Cerebellar nuclear complex (tissue), 1 donor: ENCODE data around the gene CCDC60.

Source experiments
- DNase-seq, 2 experiments: peaks; one replicate each; lab custom pipeline; 2025; lab: John Stamatoyannopoulos, UW

Gene CCDC60

DNA sequence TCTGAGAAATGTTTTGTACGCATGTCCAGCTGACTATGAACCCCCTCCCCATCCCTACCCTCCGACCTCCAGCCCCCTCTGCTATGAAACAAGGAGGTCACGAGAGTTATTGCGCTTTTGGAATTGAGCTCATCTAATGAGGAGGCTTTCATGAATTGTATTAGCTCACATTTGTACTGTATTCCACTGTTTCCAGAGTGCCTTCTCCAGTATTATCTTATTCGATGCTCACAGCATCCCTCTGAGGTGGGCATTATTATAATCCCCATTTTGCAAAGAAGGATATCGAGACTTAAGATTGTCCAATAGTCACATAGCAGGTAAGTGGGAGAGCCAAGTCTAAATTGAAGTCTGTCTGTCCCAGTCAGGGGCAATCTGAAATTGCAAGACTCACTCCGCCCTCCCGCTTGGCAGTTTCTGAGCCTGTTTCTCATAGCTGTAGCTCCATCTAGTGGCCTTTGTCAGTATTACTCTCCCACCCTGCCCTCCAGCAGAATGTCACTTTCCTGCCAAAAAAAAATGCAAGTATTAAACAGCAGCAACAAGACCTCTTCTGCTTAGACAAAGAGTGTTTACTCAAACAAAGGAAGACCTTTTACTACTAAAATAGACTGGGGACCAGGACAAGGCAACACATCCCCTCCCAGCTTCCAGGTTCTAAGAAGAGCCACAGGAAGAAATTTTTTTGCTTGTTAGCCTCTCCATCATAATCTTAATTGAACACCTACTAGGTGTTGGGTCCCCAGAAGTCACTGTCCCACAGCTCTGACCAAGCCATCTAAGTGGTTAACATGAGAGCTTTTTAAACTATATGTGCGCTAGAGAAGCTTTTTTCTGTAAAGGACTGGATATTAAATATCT lies 210.5 kb downstream of the CCDC60 start:
- DNase-seq, result peak in 1 of 2 experiments; percentile 50

DNA sequence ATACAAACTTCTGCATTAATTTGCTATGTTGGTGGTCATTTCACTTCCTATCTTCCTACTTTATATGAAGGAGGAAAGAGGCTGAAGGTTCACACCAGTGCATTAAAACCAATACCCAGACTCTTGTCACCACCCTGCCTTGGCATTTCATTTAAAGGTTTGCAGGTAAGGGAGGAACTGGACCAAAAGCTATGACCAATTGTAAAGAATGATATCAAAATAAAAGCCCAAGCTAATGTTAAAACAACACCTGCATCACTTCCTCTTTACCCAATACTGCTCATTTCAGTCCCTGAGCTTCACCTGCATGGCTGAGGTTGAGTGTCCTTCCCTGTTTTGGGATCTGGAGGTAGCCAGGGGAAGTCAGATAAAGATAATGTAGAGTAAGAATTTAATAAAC lies 211.8 kb downstream of the CCDC60 start:
- no peak for DNase-seq

DNA sequence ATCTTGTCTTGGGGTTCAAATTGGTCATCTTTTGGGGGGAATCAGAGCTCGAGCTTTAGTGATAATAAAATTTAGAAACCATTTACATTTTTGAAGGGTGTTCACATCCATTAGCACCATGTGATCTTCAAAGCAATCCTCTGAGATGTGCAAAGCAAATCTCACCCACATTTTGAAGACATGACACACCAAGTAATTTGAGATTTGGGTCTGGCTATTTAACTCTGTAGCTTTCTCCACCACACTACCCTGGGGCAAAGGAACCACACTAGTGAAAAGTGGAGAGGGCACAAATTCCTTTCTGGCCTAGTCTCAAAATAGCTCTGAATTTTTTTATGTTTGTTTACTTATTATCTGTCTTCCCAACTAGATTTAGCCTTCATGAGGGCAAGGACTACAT lies 212.5 kb downstream of the CCDC60 start:
- no peak for DNase-seq

DNA sequence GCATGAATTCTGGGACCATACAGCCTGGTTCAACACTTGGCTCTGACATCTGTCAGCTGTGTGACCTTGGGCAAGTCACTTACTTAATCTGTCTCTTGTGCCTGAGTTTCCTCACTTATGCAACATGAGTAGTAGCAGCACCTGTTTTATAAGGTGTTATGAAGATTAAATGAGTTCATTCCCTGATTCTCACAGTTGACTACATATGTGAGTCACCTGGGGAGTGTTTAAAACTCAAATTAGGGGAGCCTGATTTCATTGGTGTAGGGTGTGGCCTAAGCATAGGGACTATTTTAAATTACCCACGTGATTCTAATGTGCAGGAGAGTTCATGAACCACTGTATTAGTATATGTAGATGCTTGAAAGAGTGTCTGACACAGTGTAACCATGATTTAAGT lies 222.3 kb downstream of the CCDC60 start:
- no peak for DNase-seq

DNA sequence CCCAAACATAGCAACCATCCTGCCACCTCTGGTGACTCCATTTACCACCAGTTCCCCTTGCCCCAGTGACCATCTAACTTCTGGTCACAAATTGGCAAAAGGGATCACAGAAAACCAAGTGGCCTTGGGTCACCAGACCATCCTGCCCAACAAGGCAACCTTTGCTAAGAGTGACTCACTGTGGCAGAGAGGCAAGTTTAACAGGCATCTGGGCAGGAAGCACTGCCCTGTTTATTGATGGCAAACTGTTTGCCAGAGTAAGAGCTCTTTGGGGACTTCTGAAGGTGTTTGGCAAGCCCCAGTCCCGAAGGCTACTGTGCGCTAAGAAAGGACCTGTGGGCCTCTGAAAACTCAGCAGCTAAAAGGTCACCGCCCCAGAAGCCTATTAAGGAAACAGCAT lies 230.9 kb downstream of the CCDC60 start:
- no peak for DNase-seq

DNA sequence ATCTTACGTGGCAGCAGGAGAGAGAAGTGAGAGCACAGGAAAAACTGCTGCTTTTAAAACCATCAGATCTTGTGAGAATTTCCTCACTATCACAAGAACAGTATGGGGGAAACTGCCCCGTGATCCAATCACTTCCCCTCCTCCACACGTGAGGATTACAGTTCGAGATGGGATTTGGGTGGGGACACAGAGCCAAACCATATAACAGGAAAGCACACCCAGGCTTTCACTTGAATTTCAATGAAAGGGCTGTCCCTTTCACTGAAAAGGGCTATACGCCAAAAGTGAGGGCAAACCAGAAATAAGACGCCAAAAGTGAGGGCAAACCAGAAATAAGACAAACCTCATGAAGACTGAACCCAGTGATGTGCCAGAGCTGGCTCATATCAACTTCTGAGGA lies 236.2 kb downstream of the CCDC60 start:
- DNase-seq, result no peak

DNA sequence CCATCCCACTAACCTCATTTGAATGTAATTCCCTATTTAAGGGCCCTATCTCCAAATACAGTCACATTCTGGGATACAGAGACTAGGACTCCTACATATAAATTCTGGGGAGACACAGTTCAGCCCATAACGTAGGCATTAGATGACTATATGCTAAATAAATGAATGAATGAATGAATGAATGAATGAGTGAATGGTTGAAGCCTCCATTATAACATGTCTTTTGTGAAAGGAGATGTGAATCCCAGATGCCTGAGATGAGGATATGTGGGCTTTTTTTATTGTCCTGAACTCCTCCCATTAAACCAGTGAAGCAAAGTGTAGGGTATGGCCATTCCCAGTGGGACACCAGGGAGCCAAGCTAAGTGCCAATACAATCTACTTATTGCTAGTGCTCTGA lies 238.6 kb downstream of the CCDC60 start:
- DNase-seq, result no peak

DNA sequence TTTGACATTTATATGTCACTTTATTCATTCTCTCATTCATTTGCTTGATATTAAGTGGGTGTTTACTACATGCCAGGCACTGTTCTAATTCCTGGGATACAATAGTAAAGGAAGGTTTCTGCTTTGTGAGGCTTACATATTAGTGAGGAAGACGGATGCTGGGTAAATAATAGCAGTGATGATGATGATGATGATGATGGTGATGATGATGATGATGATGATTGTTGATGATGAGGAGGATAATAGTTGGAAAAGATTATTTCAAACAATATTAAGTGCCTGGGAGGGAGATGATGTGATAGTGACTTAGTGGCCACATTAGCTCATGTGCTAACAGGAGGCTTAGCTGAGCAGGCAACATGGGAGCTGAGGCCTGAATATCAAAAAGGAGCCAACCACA lies 239.7 kb downstream of the CCDC60 start:
- DNase-seq, result no peak

DNA sequence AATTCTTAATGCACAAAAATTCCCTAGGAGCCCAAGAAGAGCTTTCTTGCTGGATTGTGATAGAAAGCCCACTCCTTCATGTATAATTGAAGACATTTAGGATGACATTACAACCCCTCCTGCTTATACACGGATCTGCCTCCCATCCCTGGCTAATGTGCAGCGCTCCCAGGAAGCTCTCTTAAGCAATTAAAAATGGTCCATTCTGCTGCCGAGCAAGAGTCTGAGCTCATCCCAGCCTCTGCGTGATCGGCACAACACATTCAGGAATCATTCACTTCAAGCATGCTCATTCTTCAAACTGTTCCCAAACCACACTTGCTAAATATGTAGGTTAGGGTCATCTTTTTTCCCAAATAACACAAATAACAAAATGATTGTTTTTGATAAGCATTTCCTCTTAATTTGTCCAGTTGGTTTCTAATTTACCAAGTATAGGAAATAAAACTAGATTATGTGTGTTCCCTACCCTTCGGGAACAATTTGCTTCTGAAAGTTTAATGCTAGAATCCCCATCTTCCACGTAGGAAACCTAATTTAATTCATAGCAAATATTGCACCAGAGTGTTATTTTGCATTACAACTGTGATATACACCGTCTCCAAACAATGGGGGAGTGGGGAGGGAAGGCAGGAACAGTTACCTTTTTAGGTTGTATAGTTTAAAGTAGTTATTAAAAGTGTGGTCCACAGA lies 241.7 kb downstream of the CCDC60 start:
- no peak for DNase-seq

DNA sequence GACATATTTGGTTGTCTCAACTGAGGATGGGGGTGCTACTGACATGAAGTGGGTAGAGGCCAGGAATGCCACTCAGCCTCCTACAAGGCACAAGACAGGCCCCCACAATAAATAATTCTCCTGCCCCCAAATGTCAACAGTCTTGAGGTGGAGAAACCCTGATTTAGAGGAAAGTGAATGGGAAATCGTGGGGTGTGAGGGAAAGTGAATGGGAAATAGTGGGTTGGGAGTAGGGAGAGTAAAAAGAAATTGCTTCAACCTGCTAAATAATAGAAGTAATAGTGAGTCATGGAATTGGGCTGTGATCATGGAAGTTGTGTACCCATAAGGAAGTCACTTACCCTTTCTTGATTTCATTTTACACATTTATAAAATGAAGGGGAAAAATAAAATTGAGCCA lies 242.4 kb downstream of the CCDC60 start:
- DNase-seq, result no peak

DNA sequence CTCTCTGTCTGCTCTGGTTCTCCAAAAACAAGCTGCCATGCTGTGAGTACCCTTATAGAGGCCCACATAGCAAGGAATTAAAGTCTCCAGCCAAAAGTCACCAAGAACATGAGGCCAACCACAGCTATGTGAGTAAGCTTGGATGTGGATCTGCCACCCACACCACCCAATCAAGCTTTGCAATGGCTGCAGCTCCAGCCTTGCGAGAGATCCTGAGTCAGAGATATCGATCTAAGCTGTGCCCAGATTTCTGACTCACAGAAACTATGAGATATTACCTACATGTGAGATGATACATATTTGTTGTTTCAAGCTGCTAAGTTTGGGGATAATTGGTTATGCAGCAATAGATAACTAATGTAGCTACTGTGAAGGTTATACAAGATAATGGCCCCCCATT lies 243.6 kb downstream of the CCDC60 start:
- no peak for DNase-seq

DNA sequence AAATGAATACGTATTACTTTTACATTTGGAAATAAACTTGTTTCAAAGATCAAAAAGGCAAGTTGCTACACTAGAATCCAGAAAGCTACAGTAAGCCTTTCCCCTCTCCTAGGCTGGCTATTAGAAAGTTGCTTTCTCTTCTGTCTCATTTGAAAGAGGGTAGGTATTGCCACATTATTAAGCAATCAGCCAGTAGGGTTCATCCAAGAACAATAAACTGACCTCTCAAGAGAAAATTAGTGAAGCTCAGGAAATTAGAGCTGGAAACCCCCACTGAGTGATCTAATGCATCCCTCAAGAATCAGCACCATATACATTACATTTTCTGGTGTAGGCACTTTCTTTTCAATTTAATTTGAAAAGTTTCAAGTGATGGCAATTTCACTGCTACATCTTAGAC lies 254.6 kb downstream of the CCDC60 start:
- no peak for DNase-seq

DNA sequence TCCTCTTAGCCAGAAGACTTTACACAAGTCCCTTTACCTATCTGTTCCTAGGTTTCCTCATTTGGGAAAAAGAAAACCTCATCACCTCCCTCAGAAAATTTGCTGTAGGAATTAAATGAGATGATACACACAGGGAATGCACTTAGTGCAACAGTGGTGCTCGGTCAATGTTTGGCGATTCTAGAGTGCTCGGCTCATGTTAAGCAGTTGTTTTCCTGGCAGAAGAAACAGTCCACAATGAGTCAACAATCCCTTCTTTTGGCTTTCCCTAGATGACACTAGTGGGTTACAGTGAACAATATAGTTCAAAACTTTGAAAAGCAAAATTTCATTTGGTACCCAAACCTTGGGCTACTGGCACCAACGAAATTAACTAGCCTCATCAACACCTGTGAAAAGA lies 255.1 kb downstream of the CCDC60 start:
- DNase-seq, result no peak
